ENCODE data around the gene FBXO44. TPM values are rescaled to one million over a fixed set of nuclear protein-coding genes. Genes with fewer than 3 reads are reported as not detected.

Gene FBXO44
- total RNA-seq, 1 experiment from 2014 or later, result 60.9 TPM

GRCh38 chr1:11671544-11672286 is 17.0 kb downstream of the FBXO44 start:
- no peaks in the 10 kb centered on the region for H3K4me1 ChIP-seq (ENCODE audit: control insufficient read depth in 1 of 2, insufficient read depth in 2 of 2, low read length in 2 of 2)
- no peak overlapping the region for H3K4me3 ChIP-seq (replicated peaks in 1 of 2; ENCODE audit: low read depth in 1 of 2, low read length in 2 of 2)
- H3K9me3 ChIP-seq (ENCODE audit: control insufficient read depth in 1 of 2, insufficient read depth in 1 of 2, low read depth in 1 of 2, low read length in 2 of 2), result no peaks in the 10 kb centered on the region
- RAD21 ChIA-PET (ENCODE audit: low non-redundant PET in 1 of 2, low total read pairs in 2 of 2, uncharacterized antibody in 2 of 2, unreplicated experiment in 2 of 2), result no interaction called here
- H3K79me2 ChIP-seq (ENCODE audit: insufficient read depth, low read length), result 0 out of 2 replicates have a peak, but pooled peaks cover 2% of the 10 kb centered on the region
- intact Hi-C loops (cut with micrococcal nuclease), result no loop called here
- H3K36me3 ChIP-seq (ENCODE audit: control insufficient read depth in 1 of 2, insufficient read depth in 2 of 2, low read length in 2 of 2), result peaks cover 22 to 23% of the 10 kb centered on the region in 2 experiments; a peak in 3 of 4 replicates
- no TSS peak for BruUV-seq (replicated peaks)
- no peak overlapping the region for H2AFZ ChIP-seq (ENCODE audit: low read depth, low read length, poor library complexity, severe bottlenecking)
- no peaks in the 10 kb centered on the region for H4K20me1 ChIP-seq (ENCODE audit: insufficient read depth)
- DNase-seq (ENCODE audit: low read depth, low spot score) (no peak), ATAC-seq (no peak)
- no peak overlapping the region for H3K4me2 ChIP-seq (ENCODE audit: low read length)
- H3K27ac ChIP-seq (ENCODE audit: low read depth, low read length), result no peak overlapping the region
- TF ChIP-seq ZFX (IDR thresholded peaks at IDR 0.05), result no peak
- TF ChIP-seq TCF7L2 (IDR thresholded peaks at IDR 0.05; ENCODE audit: borderline replicate concordance, extremely low read depth, insufficient read depth, insufficient read length), result no peak
- no peak for TF ChIP-seq JUND (IDR thresholded peaks at IDR 0.05)
- TF ChIP-seq CBX3 (IDR thresholded peaks at IDR 0.05; ENCODE audit: low read depth), result no peak
- no peak for TF ChIP-seq SRF (IDR thresholded peaks at IDR 0.05; ENCODE audit: low read depth)
- TF ChIP-seq SIN3A (IDR thresholded peaks at IDR 0.05; ENCODE audit: low read depth), result no peak
- no peak for TF ChIP-seq RAD21 (IDR thresholded peaks at IDR 0.05; ENCODE audit: low read depth)
- TF ChIP-seq ELF1 (IDR thresholded peaks at IDR 0.05; ENCODE audit: borderline replicate concordance, low read depth), result no peak
- TF ChIP-seq MAX (IDR thresholded peaks at IDR 0.05), result no peak
- no peak for TF ChIP-seq FOSL1 (IDR thresholded peaks at IDR 0.05; ENCODE audit: low read depth)
- no peak for TF ChIP-seq CTCF (IDR thresholded peaks at IDR 0.05 in 2 of 3, conservative IDR thresholded peaks at IDR 0.05 in 1 of 3; ENCODE audit: borderline replicate concordance in 1 of 3, insufficient read depth in 1 of 3, low read depth in 2 of 3, low read length in 2 of 3)
- no peak for TF ChIP-seq EZH2phosphoT487 (IDR thresholded peaks at IDR 0.05; ENCODE audit: borderline replicate concordance)
- no peak for TF ChIP-seq REST (IDR thresholded peaks at IDR 0.05; ENCODE audit: low read depth)
- TF ChIP-seq EZH2 (IDR thresholded peaks at IDR 0.05), result no peak
- TF ChIP-seq SP1 (IDR thresholded peaks at IDR 0.05; ENCODE audit: low read depth), result no peak
- TF ChIP-seq ATF3 (IDR thresholded peaks at IDR 0.05), result no peak
- no peaks in the 10 kb centered on the region for H3K9me2 ChIP-seq (ENCODE audit: insufficient read depth)
- POLR2A ChIA-PET, result interaction anchor here (1.0 to 1.3 kb wide), 2 partner anchors 11 to 19 kb away, joined by 3 read pairs; no protein-coding TSS in a partner anchor
- H3K9ac ChIP-seq (ENCODE audit: low read length), result no peak overlapping the region
- no peaks in the 10 kb centered on the region for H3K27me3 ChIP-seq (ENCODE audit: insufficient read depth, low read length)
- CTCF ChIA-PET, result no interaction called here
